GM21528 (cell line): ENCODE data around the gene MROH2A.

Experiments
- ATAC-seq: cut with Tn5 transposase; IDR thresholded peaks from one replicate; pipeline ENCODE4 v1.9.1; 2021; ENCODE audit warnings: mild to moderate bottlenecking, moderate library complexity; ENCODE audit not compliant: unreplicated experiment, low FRiP score

MROH2A gene

DNA sequence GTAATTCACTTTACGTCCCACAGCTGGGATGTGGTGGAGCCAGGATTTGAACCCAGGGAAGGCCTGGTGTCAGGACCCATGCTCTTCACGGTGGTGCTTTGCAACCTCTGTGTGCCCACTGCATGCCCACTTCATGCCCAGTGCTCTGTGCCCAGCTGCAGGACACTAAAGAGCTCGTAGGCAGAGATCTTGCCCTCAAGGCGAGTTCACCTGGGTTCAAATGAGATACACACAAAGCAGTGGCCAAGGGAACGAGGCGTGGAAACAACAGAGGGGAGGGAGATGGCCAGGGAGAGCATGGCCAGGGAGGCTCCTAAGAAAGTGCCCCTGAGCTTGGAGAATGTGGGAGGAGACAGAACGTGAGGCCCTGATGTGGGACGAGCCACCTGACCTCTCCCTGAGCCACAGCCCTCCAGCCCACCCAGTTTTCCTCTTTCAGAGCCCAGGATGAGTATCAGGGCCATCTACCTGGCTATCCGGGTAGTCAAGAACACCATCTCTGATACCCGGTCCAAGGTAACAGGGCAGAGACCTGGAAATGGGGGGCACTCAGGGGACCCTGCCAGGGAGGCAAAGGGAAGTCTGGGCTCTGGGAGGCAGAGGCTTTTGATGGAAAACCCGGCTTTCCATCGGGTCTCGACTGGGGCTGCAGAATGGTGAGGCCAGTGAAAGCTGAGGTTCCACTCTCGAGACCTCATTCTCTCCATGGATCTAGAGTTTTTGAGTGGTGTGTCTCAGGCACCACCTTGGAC is 20.4 kb downstream of the MROH2A start:
- ATAC-seq: no peak

DNA sequence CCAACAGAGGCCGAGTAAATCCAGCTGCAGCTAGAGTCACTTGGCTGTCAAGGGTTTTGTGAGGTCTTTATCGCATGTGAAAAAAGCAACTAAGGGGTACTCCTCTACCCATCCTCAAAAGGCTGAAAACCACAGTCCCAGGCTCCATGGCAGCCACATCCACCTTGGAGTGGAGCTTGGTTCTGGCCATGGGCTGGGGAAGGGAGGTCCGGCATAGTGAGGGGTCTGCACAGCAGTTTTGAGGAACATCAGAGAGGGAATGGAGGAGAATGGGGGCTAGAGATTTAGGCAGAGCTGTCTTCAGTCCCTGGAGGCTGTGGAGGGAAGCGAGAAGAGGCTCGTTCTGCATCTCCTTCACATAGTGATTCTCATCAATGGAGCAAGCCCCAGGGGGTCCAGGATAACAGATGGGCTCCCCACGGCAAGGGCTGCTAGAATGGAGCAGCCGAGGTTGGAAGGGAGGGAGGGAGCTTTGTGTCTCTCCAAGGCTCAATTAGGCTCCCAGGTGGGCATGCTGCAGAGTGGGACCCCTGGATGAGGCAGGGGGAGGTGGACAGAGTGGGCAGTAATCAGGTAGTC is 21.0 kb downstream of the MROH2A start:
- ATAC-seq: no peak

DNA sequence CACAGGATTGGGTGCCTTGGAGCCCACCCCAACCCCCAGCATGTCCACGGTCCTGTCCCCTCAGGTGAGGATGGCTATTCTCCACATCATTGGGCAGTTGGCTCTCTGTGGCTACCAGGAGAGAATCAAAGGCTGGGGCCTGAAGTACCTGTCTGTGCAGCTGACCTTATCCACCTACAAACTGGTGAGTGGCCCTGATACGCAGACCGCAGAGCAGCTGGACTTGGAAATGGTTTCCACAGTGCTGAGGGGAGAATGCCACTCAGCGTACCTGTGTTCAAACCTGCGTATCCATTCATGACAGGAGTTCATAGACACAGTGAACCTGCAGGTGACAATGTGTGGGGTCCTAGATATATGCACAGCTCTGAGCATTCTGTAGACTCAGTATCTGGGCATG is 21.6 kb downstream of the MROH2A start:
- ATAC-seq: no peak

DNA sequence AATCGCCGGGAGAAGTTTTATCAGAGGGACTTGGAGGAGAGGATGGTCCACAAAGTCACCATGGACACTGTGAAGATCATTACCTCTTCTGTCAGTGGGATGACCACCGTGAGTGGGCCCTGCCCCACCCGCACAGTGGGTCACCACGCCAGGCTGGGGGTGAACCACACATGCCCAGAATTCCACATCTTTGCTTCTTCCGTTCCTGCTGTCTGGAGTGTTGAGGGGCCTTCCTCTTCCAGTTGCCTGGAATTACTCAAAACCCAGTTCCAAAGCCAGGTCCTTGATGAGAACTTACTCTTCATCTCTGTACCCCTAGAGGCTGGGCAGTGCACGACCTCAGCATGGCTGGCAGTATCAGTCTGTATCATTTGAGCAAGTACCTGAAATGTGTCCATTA is 22.1 kb downstream of the MROH2A start:
- ATAC-seq: no peak

DNA sequence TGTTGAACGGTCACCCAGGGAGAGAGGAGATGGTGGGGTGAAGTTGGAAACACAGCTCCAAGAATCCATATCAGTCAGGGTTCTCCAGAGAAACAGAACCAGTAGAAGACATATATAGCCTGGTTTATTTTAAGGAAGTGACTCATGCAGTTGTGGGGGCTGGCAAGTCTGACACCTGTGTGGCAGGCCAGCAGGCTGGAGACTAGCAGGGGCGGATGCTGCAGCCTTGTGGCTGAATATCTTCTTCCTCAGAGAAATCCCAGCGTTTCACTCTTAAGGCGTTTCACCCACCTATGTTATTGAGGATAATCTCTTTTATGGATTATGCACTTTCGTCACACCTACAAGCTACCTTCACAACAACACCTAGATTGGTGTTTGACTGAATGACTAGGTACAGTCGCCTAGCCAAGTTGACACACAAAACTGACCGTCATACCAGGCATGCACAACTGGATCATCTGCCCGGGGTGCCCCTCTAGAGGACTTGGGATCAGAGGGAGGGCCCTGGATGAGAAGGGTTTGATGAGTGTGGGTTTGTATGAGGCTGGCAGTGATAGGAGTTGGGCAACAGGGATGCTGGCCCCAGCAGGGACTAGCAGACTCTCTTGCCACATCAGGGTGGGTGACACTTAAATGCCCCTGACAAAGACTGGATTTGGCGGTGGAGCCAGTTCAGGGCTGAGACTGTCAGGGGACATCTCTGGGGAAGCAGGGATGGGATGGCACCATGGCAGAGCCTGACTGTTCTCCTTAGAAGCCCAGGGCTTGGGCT is 23.4 kb downstream of the MROH2A start:
- ATAC-seq: no peak

DNA sequence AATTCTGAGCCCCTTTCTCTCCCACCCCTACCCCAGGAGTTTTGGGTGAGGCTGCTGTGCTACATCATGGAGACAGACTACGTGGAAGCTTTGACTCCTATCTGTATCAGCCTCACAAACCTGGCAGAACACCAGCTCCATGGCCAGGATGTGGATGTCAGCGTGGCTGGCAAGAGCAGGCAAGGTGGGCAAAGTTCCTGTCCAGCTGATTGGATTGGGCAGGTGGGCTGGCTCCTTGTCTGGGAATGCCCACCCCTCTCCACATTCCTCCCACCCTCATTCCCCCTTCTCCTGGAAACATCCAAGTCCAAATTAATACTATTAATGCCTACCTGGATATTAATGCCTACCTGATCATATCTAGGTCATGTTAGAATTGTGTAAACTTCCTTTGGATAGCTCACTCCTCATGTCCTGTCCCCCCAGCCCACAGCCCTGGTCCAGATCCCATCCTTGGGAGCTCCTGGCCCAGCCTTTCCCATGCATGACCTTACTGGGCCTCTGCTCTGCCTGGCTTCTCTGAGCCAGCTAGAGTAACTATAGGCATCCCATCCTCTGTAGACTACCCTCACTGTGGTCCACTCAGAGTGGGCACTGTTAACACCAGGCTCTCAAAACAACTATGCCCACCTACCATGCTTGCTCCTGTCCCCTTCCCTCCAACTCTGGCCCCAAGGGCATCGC is 24.1 kb downstream of the MROH2A start:
- ATAC-seq: no peak

DNA sequence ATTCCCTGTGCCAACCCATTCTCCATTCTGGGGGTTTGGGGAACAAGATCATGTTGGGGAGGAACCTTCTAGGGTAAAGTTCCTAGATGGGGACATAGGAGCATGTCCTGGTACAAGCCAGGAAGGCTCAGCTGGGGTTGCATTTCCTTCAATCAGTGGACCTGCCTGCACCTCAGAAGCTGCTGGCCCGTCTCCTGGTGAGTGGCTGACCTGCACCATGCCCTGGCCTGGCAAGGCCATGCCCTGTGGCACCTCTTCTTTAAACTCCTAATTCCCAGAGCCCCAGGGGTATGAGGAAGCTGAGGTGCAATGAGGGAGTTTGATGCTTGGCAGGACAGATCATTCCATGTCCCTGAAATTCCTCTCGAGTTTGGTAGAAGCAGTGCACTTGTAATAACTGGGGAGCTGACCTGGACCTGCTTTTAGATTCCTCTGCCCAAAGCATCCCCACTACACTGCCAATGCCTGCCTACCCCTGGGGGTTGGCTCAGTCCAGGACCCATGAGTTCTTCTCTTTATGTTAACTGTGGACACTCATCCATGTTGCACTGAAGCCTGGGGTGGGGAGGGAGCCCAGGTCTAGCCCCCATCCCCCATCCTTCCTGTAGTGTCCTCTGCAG is 25.3 kb downstream of the MROH2A start:
- ATAC-seq: no peak

DNA sequence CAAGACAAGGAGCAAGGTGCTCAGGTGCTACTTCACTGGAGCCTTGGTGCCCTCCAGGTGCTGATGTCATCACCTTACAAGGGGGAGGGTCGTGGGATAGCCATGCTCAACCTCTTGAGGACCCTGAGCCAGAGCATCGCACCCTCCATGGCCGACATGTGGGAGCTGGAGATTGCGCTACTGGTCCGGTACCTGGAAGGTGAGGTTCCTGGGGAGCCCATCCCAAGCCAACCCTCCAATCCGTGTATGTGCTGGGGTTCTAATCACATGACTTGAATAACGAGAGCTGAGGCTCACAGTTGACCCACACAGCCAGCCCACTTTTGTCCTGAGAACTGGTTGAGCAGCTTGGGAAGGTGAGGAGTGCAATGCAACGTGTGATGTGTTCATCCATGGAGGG is 25.9 kb downstream of the MROH2A start:
- ATAC-seq: no peak

DNA sequence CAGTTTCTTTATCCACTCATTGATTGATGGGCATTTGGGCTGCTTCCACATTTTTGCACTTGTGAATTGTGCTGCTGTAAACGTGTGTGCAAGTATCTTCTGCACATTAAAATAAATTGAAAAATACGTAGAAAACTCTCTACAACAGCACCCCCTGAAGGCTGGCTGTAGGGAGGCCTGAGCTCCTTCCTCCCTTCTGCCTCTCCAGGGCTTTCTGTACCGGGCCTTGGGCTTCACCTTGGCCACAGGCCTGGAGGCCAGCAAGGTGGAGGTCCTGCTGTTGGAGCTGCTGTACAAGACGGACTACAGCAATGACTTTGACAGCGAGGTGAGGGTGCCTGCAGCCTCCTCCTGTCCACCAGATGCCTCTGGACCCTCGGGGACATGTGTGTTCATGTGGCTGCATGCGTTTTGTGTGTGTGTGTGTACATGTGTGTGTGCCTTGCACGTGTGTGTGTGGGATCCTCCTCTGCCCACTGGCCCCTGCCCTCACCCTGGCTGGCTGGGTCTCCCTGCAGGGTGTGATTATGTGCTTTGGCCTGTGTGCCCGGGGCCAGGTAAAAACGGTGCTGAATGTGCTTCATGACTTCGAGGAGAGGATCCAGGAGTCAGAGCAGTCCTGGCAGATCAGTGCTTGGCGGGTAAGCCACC is 29.2 kb downstream of the MROH2A start:
- no peak for ATAC-seq

DNA sequence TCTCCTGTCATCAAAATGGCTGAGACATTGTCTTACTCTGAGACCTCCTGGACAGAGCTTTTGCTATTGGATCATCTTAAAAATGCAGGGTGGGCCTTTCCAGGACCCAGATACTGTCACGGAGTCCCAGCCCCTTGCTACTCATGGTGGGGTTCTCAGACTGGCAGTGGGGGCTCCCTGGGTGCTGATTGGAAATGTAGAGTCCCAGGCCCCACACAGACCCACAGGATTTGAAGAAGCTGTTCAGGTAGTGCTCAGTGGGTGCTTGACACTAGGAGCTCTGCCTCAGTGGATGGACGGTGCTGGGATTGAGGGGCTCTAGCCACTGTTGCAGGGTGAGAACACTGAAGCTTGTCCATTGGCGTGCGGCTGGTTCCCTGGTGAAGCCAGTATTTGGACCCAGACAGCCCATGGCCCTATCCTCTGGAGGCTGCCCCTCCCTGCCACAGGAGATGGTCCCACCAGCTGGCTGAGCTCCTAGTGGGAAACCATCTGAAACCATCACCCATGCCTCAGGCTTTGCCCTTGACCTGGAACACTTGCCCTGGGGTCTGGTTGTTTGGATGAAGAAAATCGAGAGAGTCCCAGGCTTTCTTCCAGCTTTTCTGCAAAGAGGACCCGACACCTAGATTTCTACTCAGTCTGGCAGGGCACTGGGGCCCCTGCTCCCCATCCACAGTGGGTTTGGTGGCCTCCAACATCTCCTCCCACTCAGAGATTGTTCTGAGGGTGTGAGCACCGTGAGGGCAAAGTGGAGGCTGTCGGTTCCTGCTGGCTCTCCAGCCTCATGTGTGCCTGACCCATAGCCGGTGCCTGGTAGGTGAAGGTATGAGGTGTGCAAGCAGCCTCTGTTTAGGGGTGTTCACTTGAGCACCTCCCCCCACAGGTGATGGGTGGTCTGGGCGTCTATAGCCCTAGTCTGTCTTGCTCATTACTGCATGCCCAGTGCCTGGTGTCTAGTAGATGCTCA is 30.1 kb downstream of the MROH2A start:
- ATAC-seq: no peak

DNA sequence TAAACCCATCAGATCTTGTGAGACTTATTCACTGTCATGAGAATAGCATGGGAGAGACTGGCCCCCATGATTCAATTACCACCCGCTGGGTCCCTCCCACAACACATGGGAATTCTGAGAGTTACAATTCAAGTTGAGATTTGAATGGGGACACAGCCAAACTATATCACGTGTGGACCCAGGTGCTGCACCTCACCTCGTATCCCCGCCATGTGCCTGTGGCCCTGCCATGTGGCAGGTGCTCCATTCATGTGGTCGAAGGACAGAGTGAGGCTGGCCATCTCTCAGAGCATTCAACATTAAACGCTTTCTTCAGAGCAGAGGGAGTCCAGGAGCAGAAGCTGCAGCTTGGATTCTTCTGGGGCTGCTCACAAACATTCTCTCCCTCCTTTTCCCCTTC is 32.3 kb downstream of the MROH2A start:
- ATAC-seq: no peak

DNA sequence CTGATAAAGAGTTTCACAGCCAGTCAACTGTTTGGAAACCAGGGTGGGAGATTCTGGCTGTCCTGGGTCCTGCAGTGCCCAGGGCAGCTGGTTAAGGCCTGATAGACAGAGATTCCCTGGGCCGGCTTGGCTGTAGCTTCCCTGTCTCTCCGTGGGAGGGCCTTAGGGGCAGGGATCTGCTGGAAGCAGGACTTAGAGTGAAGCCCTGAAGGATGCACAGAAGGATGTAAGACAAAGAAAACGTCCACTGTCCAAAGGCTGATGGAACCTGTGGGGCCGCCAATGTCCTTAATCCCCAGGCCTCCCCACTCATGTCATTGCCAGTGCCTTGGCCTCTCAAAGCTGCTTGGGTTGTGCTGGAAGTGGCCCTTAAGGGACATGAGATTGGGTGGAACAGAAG is 33.0 kb downstream of the MROH2A start:
- no peak for ATAC-seq

DNA sequence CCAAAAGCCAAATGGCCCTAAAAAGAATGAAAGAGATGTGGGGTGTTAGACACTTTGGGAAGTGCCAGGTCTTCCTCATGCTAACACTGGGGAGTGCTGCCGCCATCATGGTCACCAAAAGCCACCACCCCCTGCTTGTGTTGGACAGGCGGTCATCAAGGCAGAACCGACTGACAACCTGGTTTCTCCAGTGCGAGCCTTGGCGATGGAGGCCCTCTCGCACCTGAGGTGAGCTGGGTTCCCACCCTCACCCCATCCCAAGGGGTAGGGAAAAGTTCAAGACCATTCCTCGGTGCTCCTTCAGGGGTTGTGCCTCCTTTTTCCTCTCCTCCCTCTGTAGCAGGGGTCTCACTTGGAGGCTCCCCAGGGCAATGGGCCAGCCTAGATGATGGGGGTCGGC is 33.6 kb downstream of the MROH2A start:
- ATAC-seq: no peak

DNA sequence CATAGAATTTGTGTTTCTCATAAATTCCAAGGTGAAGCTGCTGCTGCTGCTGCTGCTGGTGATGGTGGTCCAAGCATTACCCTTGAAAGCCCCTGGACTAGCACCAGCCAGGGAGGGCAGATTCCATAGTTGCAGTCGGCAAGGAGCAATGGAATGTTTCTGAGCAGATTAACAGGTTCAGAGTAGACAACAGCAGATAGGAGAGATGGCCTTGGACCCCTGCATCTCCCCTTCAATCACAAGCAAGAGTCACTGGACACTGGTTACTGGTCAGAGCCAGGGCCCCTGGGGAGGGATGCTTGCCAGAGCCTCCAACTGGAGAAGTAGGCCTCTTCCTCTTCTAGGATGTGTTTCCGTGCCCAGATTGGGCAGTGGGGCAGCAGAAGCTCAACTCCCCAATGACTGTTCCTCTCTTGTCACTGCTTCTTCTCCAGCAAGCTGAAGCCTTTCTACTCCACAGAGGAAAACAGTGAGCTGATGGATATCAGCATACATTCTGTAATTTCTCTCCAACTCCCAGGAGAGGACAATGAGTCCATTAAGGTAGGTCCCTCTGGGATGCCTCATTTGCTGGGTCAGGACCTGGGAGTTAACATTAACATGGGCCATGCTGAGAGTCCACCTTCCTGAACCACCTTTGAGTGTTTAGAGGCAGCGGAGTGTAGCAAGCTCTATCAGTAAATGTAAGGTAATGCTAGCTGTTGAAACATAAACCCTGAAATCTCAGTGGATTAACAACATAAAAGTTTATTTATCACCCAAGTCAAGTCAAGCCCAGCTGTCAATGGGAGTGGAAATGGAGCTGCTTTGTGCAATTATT is 35.3 kb downstream of the MROH2A start:
- no peak for ATAC-seq

DNA sequence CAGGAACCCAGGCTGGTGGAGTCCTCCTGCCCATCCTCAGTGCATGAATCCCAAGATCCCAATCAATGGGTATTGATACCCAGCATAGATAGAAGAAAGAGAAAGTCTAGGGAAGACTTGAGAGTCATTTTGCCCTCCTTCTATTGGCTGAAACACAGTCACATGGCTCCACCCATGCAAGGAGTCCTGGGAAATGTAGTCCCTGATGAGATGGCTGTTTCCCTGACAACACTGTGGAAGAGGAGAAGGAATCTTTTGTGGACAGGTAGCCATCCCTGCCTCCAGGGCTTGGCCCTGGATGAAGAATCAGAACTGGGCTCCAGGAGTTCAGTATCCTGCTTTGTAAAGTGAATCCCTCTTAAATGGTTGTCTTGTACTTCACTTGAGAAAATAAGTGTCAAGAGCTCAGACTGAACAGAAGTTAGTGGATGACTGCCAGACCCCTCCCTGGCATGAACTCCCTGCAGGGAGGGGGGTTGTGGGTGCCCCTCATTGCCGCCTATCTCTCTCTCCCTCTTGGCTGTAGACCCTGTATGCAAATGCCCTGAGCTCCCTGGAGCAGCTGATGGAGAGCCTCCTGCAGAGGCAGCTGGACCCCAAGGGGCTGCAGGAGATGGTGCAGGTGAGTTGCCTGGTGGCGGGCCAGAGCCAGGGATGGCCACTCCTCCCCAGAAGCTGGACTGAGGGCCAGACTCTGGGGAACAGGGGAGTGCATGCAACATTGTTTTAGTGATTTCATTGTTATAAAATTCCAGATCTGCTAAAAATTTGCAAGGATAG is 36.1 kb downstream of the MROH2A start:
- no peak for ATAC-seq

DNA sequence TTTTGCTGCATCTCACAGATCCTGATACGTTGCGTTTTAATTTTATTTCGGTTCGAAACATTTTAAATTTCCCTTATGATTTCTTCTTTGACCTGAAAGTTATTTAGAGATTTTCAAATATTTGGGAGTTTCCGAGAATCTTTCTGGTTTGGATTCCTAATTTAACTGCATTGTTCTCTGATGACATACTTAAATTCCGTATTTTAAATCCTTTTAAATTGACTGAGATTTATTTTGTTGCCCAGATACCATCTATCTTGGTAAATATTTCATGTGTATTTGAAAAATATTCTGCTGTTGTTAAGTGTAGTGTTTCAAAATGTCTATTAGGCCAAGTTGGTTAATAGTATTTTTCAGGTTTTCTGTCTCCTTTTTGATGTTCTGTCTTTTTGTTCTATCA is 37.7 kb downstream of the MROH2A start:
- ATAC-seq: no peak

DNA sequence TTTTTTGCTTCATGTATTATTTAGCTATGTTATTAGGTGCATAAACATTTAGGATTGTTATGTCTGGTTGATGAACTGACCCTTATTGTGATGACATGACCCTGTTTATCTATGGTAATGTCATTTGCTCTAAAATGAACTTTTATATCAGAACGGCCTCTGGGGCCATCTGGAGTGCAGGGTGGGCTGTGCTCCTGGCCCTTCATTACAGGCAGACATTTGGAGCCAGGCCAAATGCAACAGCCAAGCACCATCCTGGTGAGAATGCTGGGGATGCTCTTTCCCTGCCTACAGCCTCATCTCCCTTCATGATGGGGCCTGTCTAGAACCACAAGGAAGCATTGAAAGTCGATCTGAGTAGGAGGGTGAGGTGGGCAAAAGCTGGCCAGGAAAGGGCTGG is 38.2 kb downstream of the MROH2A start:
- no peak for ATAC-seq

DNA sequence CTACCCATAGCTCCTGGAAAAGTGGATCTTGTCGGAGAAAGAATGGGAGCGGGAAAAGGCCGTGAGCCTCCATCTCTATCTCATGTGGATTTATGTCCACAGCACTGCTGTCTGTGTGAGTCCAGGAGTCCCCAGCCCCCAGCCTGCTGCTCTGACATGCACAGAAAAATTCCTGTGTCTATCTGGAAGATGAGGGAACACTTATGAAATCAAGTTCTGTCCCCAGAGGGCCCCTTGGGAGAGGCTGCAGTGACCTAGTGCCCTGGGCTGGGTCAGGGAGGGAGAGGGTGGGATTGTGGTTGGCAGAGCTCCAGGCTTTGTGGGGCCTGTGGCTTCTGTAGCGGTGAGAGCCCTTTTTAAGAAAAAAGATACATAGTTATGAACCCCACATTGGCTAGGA is 38.6 kb downstream of the MROH2A start:
- no peak for ATAC-seq
